Measurements from ENCODE around the gene ENTPD6. TPM values are rescaled to one million over a fixed set of nuclear protein-coding genes. Genes with fewer than 3 reads are reported as not detected.
"Not testable (repeated sequence)": the region's sequence is repeated elsewhere in the genome, so short reads cannot be mapped to it uniquely, and the experiment has no call there.

Gene ENTPD6
- total and polyA plus RNA-seq, 2 of the 4 experiments (the other 2 are of a cell fraction): 61.1 to 98.6 TPM

GRCh38 chr20:25260770-25261437, 65.4 kb downstream of the ENTPD6 start:
- in situ Hi-C loops (cut with MboI; ENCODE audit: low sequenced_read_pairs): loop anchor here (10.0 to 25.0 kb wide), 3 partner anchors 46 to 1624 kb away; partner anchors contain the start of gene CST3
- ATAC-seq (ENCODE audit: low read depth): not testable (repeated sequence)

More at GRCh38 chr20:25260770-25261437, 65.4 kb downstream of the ENTPD6 start:
- POLR2A ChIA-PET (ENCODE audit: unreplicated experiment); dilution Hi-C loops (cut with HindIII; ENCODE audit: low sequenced_read_pairs, unreplicated experiment); H3K9ac ChIP-seq (ENCODE audit: low read depth, low read length); BruUV-seq (replicated peaks); H3K27me3 ChIP-seq (ENCODE audit: control insufficient read depth, insufficient read depth, low read length); H2AFZ ChIP-seq (replicated peaks; ENCODE audit: low read length, poor library complexity); H2BK5ac ChIP-seq (ENCODE audit: low read depth, low read length, poor library complexity, severe bottlenecking); H3K4ac ChIP-seq (ENCODE audit: low read depth, low read length); H3K9me3 ChIP-seq (ENCODE audit: control insufficient read depth, insufficient read depth, low read length); H2AK5ac ChIP-seq (ENCODE audit: low read depth, low read length); H4K5ac ChIP-seq (ENCODE audit: low read depth, low read length); H2BK20ac ChIP-seq (ENCODE audit: low read depth, low read length); H3K56ac ChIP-seq (ENCODE audit: extremely low read depth, insufficient read depth, low read length); H2BK15ac ChIP-seq (ENCODE audit: low read depth, low read length); H3K4me2 ChIP-seq (ENCODE audit: low read depth, low read length); H2BK120ac ChIP-seq (ENCODE audit: low read depth, low read length); H4K8ac ChIP-seq (ENCODE audit: low read depth in 2 of 2, low read length in 2 of 2); intact Hi-C loops (cut with micrococcal nuclease); H3K4me1 ChIP-seq (ENCODE audit: control insufficient read depth, insufficient read depth, low read length); H3K23ac ChIP-seq (ENCODE audit: low read depth, low read length); H3K18ac ChIP-seq (ENCODE audit: low read depth, low read length); H3K4me3 ChIP-seq (ENCODE audit: insufficient read depth, low read depth, low read length); DNase-seq; H3K14ac ChIP-seq (replicated peaks; ENCODE audit: low read depth, low read length); H4K91ac ChIP-seq (ENCODE audit: insufficient read depth, low read depth, low read length); H2AK9ac ChIP-seq (replicated peaks; ENCODE audit: low read depth, low read length, poor library complexity); H3K27ac ChIP-seq (ENCODE audit: insufficient read depth, low read length): not testable (repeated sequence)
- 100% methylated on average over 3 of the region's 16 CpGs; no CpG with 5 or more reads in 1 of the 2 experiments for WGBS, 2 experiments (ENCODE audit: extremely low coverage in 2 of 2, insufficient read length in 1 of 2)
- CTCF ChIA-PET: interaction anchor here (0.7 kb wide), 1 partner anchor 10 kb away, joined by 4 read pairs; no protein-coding TSS in a partner anchor
- Histone ChIP-seq H3K36me3 (ENCODE audit: control insufficient read depth, insufficient read depth, low read length) (peaks cover 21% of the 10 kb centered on the region), H4K20me1 (ENCODE audit: insufficient read depth, low read length) (peaks cover 39% of the 10 kb centered on the region), H3K9me1 (ENCODE audit: insufficient read depth, low read length) (peaks cover 15% of the 10 kb centered on the region; the same call in 1 of the 2 replicates), H3K79me1 (ENCODE audit: low read depth in 1 of 2, low read length in 2 of 2) (peaks cover 26 to 44% of the 10 kb centered on the region in 2 experiments)

Data from IMR-90 (cell line).